NT2/D1 (cell line): ENCODE measurements around the gene METAP1D.

Experiments
- SUZ12 ChIP-seq: IDR thresholded peaks from 2 replicates; pipeline ENCODE4 v1.6.1; 2011; ENCODE audit not compliant: insufficient read length, insufficient read depth; ENCODE audit errors: extremely low read depth
- ZNF274 ChIP-seq: IDR thresholded peaks from 2 replicates; pipeline ENCODE4 v1.6.1; 2011; ENCODE audit warnings: mild to moderate bottlenecking, low read depth, low read length

GRCh38 chr2:171963198-171963597, 36.6 kb upstream of the METAP1D start:
- no peak for TF ChIP-seq ZNF274
- TF ChIP-seq SUZ12: no peak
